Endothelial cell of umbilical vein (primary cell): ENCODE measurements around the gene PTPRD.

ENCODE experiments used
- EZH2 ChIP-seq: IDR thresholded peaks from 2 replicates; pipeline ENCODE4 v1.6.1; 2012; ENCODE audit warnings: borderline replicate concordance, low read depth, mild to moderate bottlenecking, moderate library complexity, low read length, inconsistent platforms; ENCODE audit not compliant: severe bottlenecking
- JUN ChIP-seq: IDR thresholded peaks from 2 replicates; pipeline ENCODE4 v1.6.1; 2011; ENCODE audit warnings: borderline replicate concordance, low read depth; ENCODE audit not compliant: insufficient read length, insufficient read depth
- MAX ChIP-seq: IDR thresholded peaks from 2 replicates; pipeline ENCODE4 v1.6.1; 2011; ENCODE audit not compliant: insufficient read depth, insufficient read length
- POLR2A ChIP-seq: IDR thresholded peaks from 2 replicates; pipeline ENCODE4 v1.6.1; 2012; ENCODE audit warnings: low read depth, mild to moderate bottlenecking, control low read depth, low read length
- TF ChIP-seq, protein P1 (sequence below), 2 donors: IDR thresholded peaks; 1 replicate in 1 of 2; 2 replicates in 1 of 2; pipeline ENCODE4 v1.5.1; 2011; ENCODE audit warnings: low read length in 2 of 2, mild to moderate bottlenecking in 2 of 2, moderate library complexity in 2 of 2, control low read depth in 1 of 2, inconsistent platforms in 1 of 2, low read depth in 1 of 2; ENCODE audit not compliant: insufficient read depth in 1 of 2; ENCODE audit errors: extremely low read depth in 1 of 2

- TF ChIP-seq, protein P1, sequence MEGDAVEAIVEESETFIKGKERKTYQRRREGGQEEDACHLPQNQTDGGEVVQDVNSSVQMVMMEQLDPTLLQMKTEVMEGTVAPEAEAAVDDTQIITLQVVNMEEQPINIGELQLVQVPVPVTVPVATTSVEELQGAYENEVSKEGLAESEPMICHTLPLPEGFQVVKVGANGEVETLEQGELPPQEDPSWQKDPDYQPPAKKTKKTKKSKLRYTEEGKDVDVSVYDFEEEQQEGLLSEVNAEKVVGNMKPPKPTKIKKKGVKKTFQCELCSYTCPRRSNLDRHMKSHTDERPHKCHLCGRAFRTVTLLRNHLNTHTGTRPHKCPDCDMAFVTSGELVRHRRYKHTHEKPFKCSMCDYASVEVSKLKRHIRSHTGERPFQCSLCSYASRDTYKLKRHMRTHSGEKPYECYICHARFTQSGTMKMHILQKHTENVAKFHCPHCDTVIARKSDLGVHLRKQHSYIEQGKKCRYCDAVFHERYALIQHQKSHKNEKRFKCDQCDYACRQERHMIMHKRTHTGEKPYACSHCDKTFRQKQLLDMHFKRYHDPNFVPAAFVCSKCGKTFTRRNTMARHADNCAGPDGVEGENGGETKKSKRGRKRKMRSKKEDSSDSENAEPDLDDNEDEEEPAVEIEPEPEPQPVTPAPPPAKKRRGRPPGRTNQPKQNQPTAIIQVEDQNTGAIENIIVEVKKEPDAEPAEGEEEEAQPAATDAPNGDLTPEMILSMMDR (IDR thresholded peaks at IDR 0.05; ENCODE audit: extremely low read depth in 1 of 2, insufficient read depth in 1 of 2, low read depth in 1 of 2, low read length in 2 of 2) = no peak
- TF ChIP-seq JUN (no peak), POLR2A (no peak), MAX (no peak), EZH2 (no peak)
These were observed 1686.3 kb downstream of the PTPRD start for GRCh38 chr9:8926461-8926860.
